SU-DHL-6 (cell line): Measurements from ENCODE around the gene LRRC49.

Experiments
- H2AFZ ChIP-seq: fragments of 200-600 bp; sonication (generic); 2 replicates; pipeline ENCODE4 v1.6.1; 2014; ENCODE audit warnings: low read depth, mild to moderate bottlenecking, moderate library complexity, mixed read lengths, antibody characterized with exemption, low read length; ENCODE audit not compliant: severe bottlenecking
- H3F3A ChIP-seq: fragments of 200-600 bp; shearing (Covaris generic); 2 replicates; pipeline ENCODE4 v1.6.0; 2016; ENCODE audit warnings: antibody characterized with exemption, mild to moderate bottlenecking; ENCODE audit not compliant: insufficient read depth
- H3K27ac ChIP-seq: fragments of 200-600 bp; sonication (generic); 2 replicates; pipeline ENCODE4 v1.5.1; 2016; ENCODE audit warnings: low read depth, mild to moderate bottlenecking, low read length, moderate library complexity, mixed read lengths
- H3K27me3 ChIP-seq: fragments of 200-600 bp; sonication (generic), shearing (Covaris generic); 2 replicates; pipeline ENCODE4 v1.6.0; 2014; ENCODE audit warnings: mild to moderate bottlenecking, low read length
- H3K36me3 ChIP-seq: fragments of 200-600 bp; sonication (generic); 2 replicates; pipeline ENCODE4 v1.6.1; 2014; ENCODE audit warnings: mild to moderate bottlenecking, low read length, mixed read lengths
- H3K4me2 ChIP-seq: fragments of 300-600, 200-600 bp; shearing (Covaris generic), sonication (generic); 2 replicates; pipeline ENCODE4 v1.6.0; 2014; ENCODE audit warnings: low read length, low read depth, mild to moderate bottlenecking; ENCODE audit not compliant: poor library complexity, severe bottlenecking
- H3K4me3 ChIP-seq: fragments of 200-600 bp; sonication (generic); 2 replicates; pipeline ENCODE4 v1.5.1; 2014; ENCODE audit warnings: antibody characterized with exemption, low read length, mild to moderate bottlenecking, mixed read lengths; ENCODE audit not compliant: insufficient read depth, poor library complexity, severe bottlenecking
- H3K79me2 ChIP-seq: fragments of 200-600 bp; sonication (generic); 2 replicates; pipeline ENCODE4 v1.6.1; 2014; ENCODE audit warnings: mild to moderate bottlenecking, low read length, moderate library complexity; ENCODE audit not compliant: insufficient read depth
- H3K9ac ChIP-seq: fragments of 200-600 bp; sonication (generic); 2 replicates; pipeline ENCODE4 v1.7.0; 2014; ENCODE audit warnings: mild to moderate bottlenecking, low read length
- H3K9me2 ChIP-seq: fragments of 200-600 bp; sonication (generic); replicated peaks from 2 replicates; pipeline ENCODE4 v1.6.1; 2014; ENCODE audit warnings: low read length; ENCODE audit not compliant: insufficient read depth
- H3K9me3 ChIP-seq: fragments of 200-600 bp; sonication (generic); 2 replicates; pipeline ENCODE4 v1.6.1; 2014; ENCODE audit warnings: low read length, mixed read lengths; ENCODE audit not compliant: insufficient read depth
- H4K20me1 ChIP-seq: fragments of 200-600 bp; sonication (generic); 2 replicates; pipeline ENCODE4 v1.6.1; 2014; ENCODE audit warnings: low read depth, mild to moderate bottlenecking, antibody characterized with exemption, low read length, moderate library complexity, mixed read lengths
- EZH2phosphoT487 ChIP-seq: fragments of 200-600 bp; sonication (generic), shearing (Covaris generic); conservative IDR thresholded peaks from 2 replicates; pipeline ENCODE4 v1.6.1; 2018; ENCODE audit warnings: mild to moderate bottlenecking, antibody characterized with exemption, low read length, moderate library complexity, mixed read lengths
- TF ChIP-seq, protein P1 (sequence below): fragments of 200-600 bp; sonication (generic); IDR thresholded peaks from one replicate; pipeline ENCODE4 v1.5.1; 2017; ENCODE audit warnings: antibody characterized with exemption, mild to moderate bottlenecking, low read length, moderate library complexity; ENCODE audit not compliant: insufficient read depth, poor library complexity, severe bottlenecking

The LRRC49 gene

GRCh38 chr15:70964058-70964457, 71.4 kb downstream of the LRRC49 start:
- no peaks in the 10 kb centered on the region for H3K79me2 ChIP-seq
- no peak overlapping the region for H3K4me2 ChIP-seq
- no peaks in the 10 kb centered on the region for H3K9me2 ChIP-seq
- H3K36me3 ChIP-seq: no peaks in the 10 kb centered on the region
- H2AFZ ChIP-seq: no peak overlapping the region
- H3K27ac ChIP-seq: no peak overlapping the region
- TF ChIP-seq EZH2phosphoT487: no peak
- no peaks in the 10 kb centered on the region for H3F3A ChIP-seq
- no peak overlapping the region for H3K9ac ChIP-seq
- H3K9me3 ChIP-seq: no peaks in the 10 kb centered on the region
- no peaks in the 10 kb centered on the region for H3K27me3 ChIP-seq
- H4K20me1 ChIP-seq: no peaks in the 10 kb centered on the region
- no peak overlapping the region for H3K4me3 ChIP-seq

DNA sequence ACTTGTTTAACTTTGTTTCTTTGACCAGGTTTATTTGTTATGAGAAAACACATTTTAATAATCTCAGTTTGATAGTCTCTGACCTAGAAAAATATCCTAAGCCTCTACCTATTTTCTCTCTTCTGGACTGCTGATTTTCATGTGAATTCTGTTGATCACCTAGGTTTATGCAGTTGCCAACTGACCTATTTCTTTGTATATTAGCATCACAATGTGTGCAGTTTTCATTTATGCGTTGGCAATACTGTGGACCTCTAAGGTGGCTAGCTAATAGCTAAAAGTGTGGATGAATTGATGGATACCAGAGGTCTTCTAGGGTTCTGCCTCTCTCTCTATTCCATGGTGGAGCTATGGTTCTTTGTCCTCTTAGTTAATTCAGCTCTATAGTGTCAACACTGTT, 72.1 kb downstream of the LRRC49 start:
- Histone ChIP-seq H3F3A (no peaks in the 10 kb centered on the region), H3K27me3 (no peaks in the 10 kb centered on the region), H2AFZ (no peak overlapping the region), H3K9ac (no peak overlapping the region), H3K36me3 (no peaks in the 10 kb centered on the region), H4K20me1 (no peaks in the 10 kb centered on the region), H3K4me3 (no peak overlapping the region), H3K9me3 (no peaks in the 10 kb centered on the region), H3K4me2 (no peak overlapping the region), H3K9me2 (no peaks in the 10 kb centered on the region), H3K27ac (no peak overlapping the region), H3K79me2 (no peaks in the 10 kb centered on the region)
- TF ChIP-seq EZH2phosphoT487: no peak
- TF ChIP-seq, protein P1, sequence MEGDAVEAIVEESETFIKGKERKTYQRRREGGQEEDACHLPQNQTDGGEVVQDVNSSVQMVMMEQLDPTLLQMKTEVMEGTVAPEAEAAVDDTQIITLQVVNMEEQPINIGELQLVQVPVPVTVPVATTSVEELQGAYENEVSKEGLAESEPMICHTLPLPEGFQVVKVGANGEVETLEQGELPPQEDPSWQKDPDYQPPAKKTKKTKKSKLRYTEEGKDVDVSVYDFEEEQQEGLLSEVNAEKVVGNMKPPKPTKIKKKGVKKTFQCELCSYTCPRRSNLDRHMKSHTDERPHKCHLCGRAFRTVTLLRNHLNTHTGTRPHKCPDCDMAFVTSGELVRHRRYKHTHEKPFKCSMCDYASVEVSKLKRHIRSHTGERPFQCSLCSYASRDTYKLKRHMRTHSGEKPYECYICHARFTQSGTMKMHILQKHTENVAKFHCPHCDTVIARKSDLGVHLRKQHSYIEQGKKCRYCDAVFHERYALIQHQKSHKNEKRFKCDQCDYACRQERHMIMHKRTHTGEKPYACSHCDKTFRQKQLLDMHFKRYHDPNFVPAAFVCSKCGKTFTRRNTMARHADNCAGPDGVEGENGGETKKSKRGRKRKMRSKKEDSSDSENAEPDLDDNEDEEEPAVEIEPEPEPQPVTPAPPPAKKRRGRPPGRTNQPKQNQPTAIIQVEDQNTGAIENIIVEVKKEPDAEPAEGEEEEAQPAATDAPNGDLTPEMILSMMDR: no peak

- TF ChIP-seq, protein P1: no peak
- no peak for TF ChIP-seq EZH2phosphoT487
- no peak overlapping the region for H3K27ac ChIP-seq
- H3K27me3 ChIP-seq: no peaks in the 10 kb centered on the region
- no peaks in the 10 kb centered on the region for H3K79me2 ChIP-seq
- H3K9me2 ChIP-seq: no peaks in the 10 kb centered on the region
- H3K9ac ChIP-seq: no peak overlapping the region
- no peak overlapping the region for H2AFZ ChIP-seq
- H3K36me3 ChIP-seq: no peaks in the 10 kb centered on the region
- no peaks in the 10 kb centered on the region for H3K9me3 ChIP-seq
- H4K20me1 ChIP-seq: no peaks in the 10 kb centered on the region
- H3K4me2 ChIP-seq: no peak overlapping the region
- no peaks in the 10 kb centered on the region for H3F3A ChIP-seq
- H3K4me3 ChIP-seq: no peak overlapping the region
Observed at GRCh38 chr15:70967646-70968045, 75.0 kb downstream of the LRRC49 start.

GRCh38 chr15:70974004-70974832, 81.6 kb downstream of the LRRC49 start:
- no peaks in the 10 kb centered on the region for H3K36me3 ChIP-seq
- no peaks in the 10 kb centered on the region for H3F3A ChIP-seq
- TF ChIP-seq, protein P1: no peak
- TF ChIP-seq EZH2phosphoT487: no peak
- no peaks in the 10 kb centered on the region for H3K79me2 ChIP-seq
- no peaks in the 10 kb centered on the region for H3K27me3 ChIP-seq
- no peak overlapping the region for H2AFZ ChIP-seq
- H3K27ac ChIP-seq: no peak overlapping the region
- no peak overlapping the region for H3K4me2 ChIP-seq
- H3K9ac ChIP-seq: no peak overlapping the region
- H3K9me3 ChIP-seq: no peaks in the 10 kb centered on the region
- H3K4me3 ChIP-seq: no peak overlapping the region
- H4K20me1 ChIP-seq: no peaks in the 10 kb centered on the region
- H3K9me2 ChIP-seq: no peaks in the 10 kb centered on the region
